Lung (tissue), 12 donors: ENCODE measurements around the gene RBM5. TPM values are rescaled to one million over a fixed set of nuclear protein-coding genes. Genes with fewer than 3 reads are reported as not detected.

Experiments used
- ATAC-seq: fragments of 200-7000 bp; cut with Tn5 transposase; one replicate; pipeline ENCODE4 v1.9.1; 2020; ENCODE audit warnings: moderate number of reproducible peaks; ENCODE audit not compliant: insufficient read depth, low FRiP score
- DNase-seq, 3 donors: peaks; one replicate each; pipeline ENCODE4 v3.0.0-alpha.2; 2013 to 2017
- H3K27ac ChIP-seq, 2 donors: one replicate each; pipeline ENCODE4 v1.5.1; 2013; ENCODE audit warnings: mild to moderate bottlenecking in 2 of 2, moderate library complexity in 2 of 2, control low read depth in 1 of 2, inconsistent platforms in 1 of 2, low read depth in 1 of 2, low read length in 1 of 2
- H3K27me3 ChIP-seq, 3 donors: one replicate each; pipeline ENCODE4 v1.5.1; 2013; ENCODE audit warnings: low read length in 2 of 3; ENCODE audit not compliant: control insufficient read depth in 3 of 3, insufficient read depth in 3 of 3
- H3K36me3 ChIP-seq, 4 donors: one replicate each; pipeline ENCODE4 v1.5.1; 2013; ENCODE audit warnings: low read length in 4 of 4, mild to moderate bottlenecking in 1 of 4, moderate library complexity in 1 of 4; ENCODE audit not compliant: control insufficient read depth in 4 of 4, insufficient read depth in 4 of 4
- H3K4me1 ChIP-seq, 5 donors: one replicate each; pipeline ENCODE4 v1.5.1; 2013; ENCODE audit warnings: low read length in 5 of 5, mild to moderate bottlenecking in 2 of 5, moderate library complexity in 1 of 5; ENCODE audit not compliant: control insufficient read depth in 5 of 5, insufficient read depth in 5 of 5
- H3K4me3 ChIP-seq: one replicate; pipeline ENCODE4 v1.5.1; 2013; ENCODE audit warnings: mild to moderate bottlenecking, control low read depth, moderate library complexity
- H3K9ac ChIP-seq, 2 donors: one replicate each; pipeline ENCODE4 v1.5.1; 2013; ENCODE audit warnings: low read length in 2 of 2, control low read depth in 1 of 2; ENCODE audit not compliant: insufficient read depth in 1 of 2
- H3K9me3 ChIP-seq, 4 donors: one replicate each; pipeline ENCODE4 v1.5.1; 2013; ENCODE audit warnings: low read length in 3 of 4, mild to moderate bottlenecking in 1 of 4, moderate library complexity in 1 of 4; ENCODE audit not compliant: control insufficient read depth in 4 of 4, insufficient read depth in 3 of 4
- WGBS, 2 donors: extraction: QIAGEN DNeasy Blood & Tissue Kit; methylation state at CpG; one replicate each; pipeline ENCODE4 v1.1.7; 2013; 5-methylcytosine and 5-hydroxymethylcytosine counted together
- polyA plus RNA-seq, 2 donors: library from polyadenylated mRNA; stranded (reverse); fragments of 200-250 nt; gene quantifications; one replicate each; pipeline ENCODE4 v1.2.1, GENCODE V29; 2013
- total RNA-seq, 2 donors: library from RNA; depleted of rRNA in 1 of 2; stranded (reverse); fragments of >200 nt in 1 of 2; gene quantifications; one replicate each; pipeline ENCODE4 v1.2.1, GENCODE V29; 2014 to 2021
- TF ChIP-seq, protein P1 (sequence below): IDR thresholded peaks from 2 replicates; pipeline ENCODE4 v1.5.1; 2012; ENCODE audit warnings: mild to moderate bottlenecking; ENCODE audit errors: control extremely low read depth, extremely low read depth
- donor health status: control.
- donor health status: control.
- donor health status: Bipolar disorder and iron deficiency.
- donor health status: healthy.
- donor health status: DM: yes; HTN: yes; CAD: no.

The RBM5 gene
- total and polyA plus RNA-seq, 4 donors, result 71.4 to 380 (median 94.6) TPM

GRCh38 chr3:50050361-50050760, 38.4 kb upstream of the RBM5 start:
- Histone ChIP-seq H3K9me3 (no peaks in the 10 kb centered on the region), H3K4me1 (no peaks in the 10 kb centered on the region), H3K9ac (no peak overlapping the region), H3K27me3 (no peaks in the 10 kb centered on the region), H3K36me3 (peaks cover 16 to 30% (median 23%) of the 10 kb centered on the region in 4 donors), H3K4me3 (no peak overlapping the region), H3K27ac (no peak overlapping the region)
- ATAC-seq, result no peak
- TF ChIP-seq, protein P1, sequence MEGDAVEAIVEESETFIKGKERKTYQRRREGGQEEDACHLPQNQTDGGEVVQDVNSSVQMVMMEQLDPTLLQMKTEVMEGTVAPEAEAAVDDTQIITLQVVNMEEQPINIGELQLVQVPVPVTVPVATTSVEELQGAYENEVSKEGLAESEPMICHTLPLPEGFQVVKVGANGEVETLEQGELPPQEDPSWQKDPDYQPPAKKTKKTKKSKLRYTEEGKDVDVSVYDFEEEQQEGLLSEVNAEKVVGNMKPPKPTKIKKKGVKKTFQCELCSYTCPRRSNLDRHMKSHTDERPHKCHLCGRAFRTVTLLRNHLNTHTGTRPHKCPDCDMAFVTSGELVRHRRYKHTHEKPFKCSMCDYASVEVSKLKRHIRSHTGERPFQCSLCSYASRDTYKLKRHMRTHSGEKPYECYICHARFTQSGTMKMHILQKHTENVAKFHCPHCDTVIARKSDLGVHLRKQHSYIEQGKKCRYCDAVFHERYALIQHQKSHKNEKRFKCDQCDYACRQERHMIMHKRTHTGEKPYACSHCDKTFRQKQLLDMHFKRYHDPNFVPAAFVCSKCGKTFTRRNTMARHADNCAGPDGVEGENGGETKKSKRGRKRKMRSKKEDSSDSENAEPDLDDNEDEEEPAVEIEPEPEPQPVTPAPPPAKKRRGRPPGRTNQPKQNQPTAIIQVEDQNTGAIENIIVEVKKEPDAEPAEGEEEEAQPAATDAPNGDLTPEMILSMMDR, result no peak
- DNase-seq, result no peak

DNA sequence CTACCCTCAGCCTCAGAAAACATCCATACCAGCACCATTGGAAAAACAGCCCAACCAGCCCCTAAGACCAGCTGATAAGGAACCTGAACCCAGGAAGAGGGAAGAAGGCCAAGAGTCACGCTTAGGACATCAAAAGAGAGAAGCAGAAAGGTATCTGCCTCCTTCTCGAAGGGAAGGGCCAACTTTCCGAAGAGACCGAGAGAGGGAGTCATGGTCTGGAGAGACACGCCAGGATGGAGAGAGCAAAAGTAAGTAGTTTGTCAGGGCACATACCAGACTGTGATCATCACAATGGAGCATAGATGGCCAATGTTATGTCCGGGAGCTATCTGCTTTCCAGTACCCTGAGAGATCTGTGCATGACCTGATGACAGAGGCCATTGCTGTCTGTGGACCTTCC, 31.0 kb upstream of the RBM5 start:
- Histone ChIP-seq H3K4me1 (no peaks in the 10 kb centered on the region), H3K27me3 (no peaks in the 10 kb centered on the region), H3K4me3 (no peak overlapping the region), H3K36me3 (peaks cover 25 to 50% (median 42%) of the 10 kb centered on the region in 4 donors), H3K9me3 (no peaks in the 10 kb centered on the region), H3K27ac (no peak overlapping the region), H3K9ac (no peak overlapping the region)
- TF ChIP-seq, protein P1, result no peak
- WGBS, 2 donors, result 96 to 97% methylated on average over 6 of the region's 6 CpGs
- DNase-seq (no peak), ATAC-seq (no peak)

DNA sequence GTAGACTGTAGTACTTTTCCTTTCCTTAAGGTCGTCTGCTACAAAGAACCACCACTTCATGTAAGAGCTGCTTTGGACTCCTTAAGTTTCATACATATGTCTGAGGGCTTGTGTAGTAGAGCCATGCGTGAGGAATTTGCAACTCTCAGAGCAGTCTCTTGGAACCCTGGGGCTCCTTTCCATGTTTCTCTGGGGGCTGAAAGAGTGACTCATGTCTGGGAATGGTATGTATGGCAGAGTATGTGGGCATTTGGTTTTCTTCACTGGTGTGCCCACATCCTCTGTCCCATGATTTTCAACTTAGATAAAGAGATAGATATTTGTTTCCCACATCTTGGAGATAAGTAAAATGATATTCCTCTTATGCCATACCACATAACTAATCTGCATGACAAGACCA, 20.6 kb upstream of the RBM5 start:
- no peaks in the 10 kb centered on the region for H3K27me3 ChIP-seq
- DNase-seq, result no peak
- 92 to 95% methylated on average over 2 of the region's 2 CpGs for WGBS, 2 donors
- no peak overlapping the region for H3K4me3 ChIP-seq
- no peaks in the 10 kb centered on the region for H3K9me3 ChIP-seq
- no peak overlapping the region for H3K9ac ChIP-seq
- H3K27ac ChIP-seq, result no peak overlapping the region
- no peak for ATAC-seq
- H3K36me3 ChIP-seq, result peaks cover 52 to 73% (median 60%) of the 10 kb centered on the region in 4 donors
- H3K4me1 ChIP-seq, result no peaks in the 10 kb centered on the region
- TF ChIP-seq, protein P1, result no peak

DNA sequence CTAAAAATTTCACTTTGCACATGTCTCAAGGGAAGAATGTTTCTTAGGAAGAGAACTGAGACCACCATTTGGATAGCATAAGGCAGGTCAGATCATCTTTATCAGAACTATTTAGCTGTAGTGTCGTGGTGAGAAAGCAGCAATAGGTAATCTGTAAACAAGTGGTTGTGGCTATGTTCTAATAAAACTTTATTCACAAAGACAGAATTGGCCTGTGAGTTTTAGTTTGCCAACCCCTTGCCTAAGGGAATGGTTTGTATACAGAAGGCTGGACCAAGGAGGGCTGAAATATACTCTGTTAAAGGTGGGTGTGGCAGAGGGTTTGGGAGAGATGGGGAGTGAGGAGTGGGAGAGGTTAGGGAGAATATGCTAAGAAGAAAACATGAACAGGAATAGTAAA, 10.6 kb upstream of the RBM5 start:
- ATAC-seq (no peak), DNase-seq (no peak)
- 87 to 93% methylated on average over 1 of the region's 1 CpG for WGBS, 2 donors
- Histone ChIP-seq H3K4me1 (no peaks in the 10 kb centered on the region), H3K36me3 (peaks cover 10 to 23% (median 18%) of the 10 kb centered on the region in 4 donors), H3K27me3 (no peaks in the 10 kb centered on the region), H3K9me3 (no peaks in the 10 kb centered on the region), H3K4me3 (no peak overlapping the region), H3K27ac (no peak overlapping the region), H3K9ac (no peak overlapping the region)
- TF ChIP-seq, protein P1, result no peak
